Measurements from ENCODE around the gene HSD17B12.
"Not testable (repeated sequence)": the region's sequence is repeated elsewhere in the genome, so short reads cannot be mapped to it uniquely, and the experiment has no call there.

HSD17B12 gene

DNA sequence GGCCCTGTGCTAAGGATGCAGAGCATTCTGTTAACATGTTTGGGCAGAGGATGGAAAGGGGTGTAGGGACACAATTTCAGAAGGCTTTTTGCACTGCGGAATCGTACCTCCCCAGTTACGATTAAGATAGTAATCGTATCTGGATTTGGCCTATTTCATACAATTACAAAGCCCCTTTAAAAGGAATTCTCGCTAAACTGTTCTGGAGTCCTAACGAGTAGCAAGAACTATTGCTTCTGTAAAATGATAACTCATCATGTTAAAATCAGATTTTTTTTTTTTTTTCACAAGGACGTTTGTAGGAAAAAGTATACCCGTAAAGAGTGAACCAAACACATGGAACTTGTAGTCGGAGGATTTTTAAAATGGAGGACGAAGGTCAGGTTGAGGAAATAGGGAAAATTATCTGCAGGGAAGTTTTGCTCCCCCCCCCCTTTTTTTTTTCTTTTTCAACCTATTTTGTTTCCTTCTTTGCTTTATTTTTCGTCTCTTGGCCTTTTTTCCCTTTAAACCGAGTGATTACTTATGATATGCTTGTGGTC lies 934 bp downstream of the HSD17B12 start:
- no peaks in the 10 kb centered on the region for H3K27me3 ChIP-seq (replicated peaks; ENCODE audit: insufficient read depth, low read length)
- H3K9me3 ChIP-seq (replicated peaks; ENCODE audit: insufficient read depth, low read length): no peaks in the 10 kb centered on the region
- no peaks in the 10 kb centered on the region for H3K9me2 ChIP-seq (replicated peaks; ENCODE audit: insufficient read depth, low read length)
- peak; percentile 45 for DNase-seq
- peaks cover 6% of the 10 kb centered on the region for H3K36me3 ChIP-seq (replicated peaks; ENCODE audit: insufficient read depth, low read length)
- H4K20me1 ChIP-seq (ENCODE audit: insufficient read depth, low read length): no peaks in the 10 kb centered on the region
- peaks cover 47% of the 10 kb centered on the region for H3K79me2 ChIP-seq (ENCODE audit: low read length)
- H3F3A ChIP-seq (ENCODE audit: insufficient read depth, low read length): peaks cover 16% of the 10 kb centered on the region
- peak overlapping the region; percentile 83 for H3K9ac ChIP-seq (ENCODE audit: low read length)
- H2AFZ ChIP-seq (ENCODE audit: low read length): peak overlapping the region; percentile 42
- peaks cover 11% of the 10 kb centered on the region; the same call in 1 of the 2 replicates for H3K4me1 ChIP-seq (ENCODE audit: low read length)
- peak overlapping the region; percentile 69 for H3K4me2 ChIP-seq (ENCODE audit: low read depth, low read length)
- H3K27ac ChIP-seq (ENCODE audit: low read length): peak overlapping the region; percentile 94
- no peak for TF ChIP-seq EZH2 (optimal IDR thresholded peaks at IDR 0.05; ENCODE audit: low read depth, low read length)
- TF ChIP-seq, protein P1, sequence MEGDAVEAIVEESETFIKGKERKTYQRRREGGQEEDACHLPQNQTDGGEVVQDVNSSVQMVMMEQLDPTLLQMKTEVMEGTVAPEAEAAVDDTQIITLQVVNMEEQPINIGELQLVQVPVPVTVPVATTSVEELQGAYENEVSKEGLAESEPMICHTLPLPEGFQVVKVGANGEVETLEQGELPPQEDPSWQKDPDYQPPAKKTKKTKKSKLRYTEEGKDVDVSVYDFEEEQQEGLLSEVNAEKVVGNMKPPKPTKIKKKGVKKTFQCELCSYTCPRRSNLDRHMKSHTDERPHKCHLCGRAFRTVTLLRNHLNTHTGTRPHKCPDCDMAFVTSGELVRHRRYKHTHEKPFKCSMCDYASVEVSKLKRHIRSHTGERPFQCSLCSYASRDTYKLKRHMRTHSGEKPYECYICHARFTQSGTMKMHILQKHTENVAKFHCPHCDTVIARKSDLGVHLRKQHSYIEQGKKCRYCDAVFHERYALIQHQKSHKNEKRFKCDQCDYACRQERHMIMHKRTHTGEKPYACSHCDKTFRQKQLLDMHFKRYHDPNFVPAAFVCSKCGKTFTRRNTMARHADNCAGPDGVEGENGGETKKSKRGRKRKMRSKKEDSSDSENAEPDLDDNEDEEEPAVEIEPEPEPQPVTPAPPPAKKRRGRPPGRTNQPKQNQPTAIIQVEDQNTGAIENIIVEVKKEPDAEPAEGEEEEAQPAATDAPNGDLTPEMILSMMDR (IDR thresholded peaks at IDR 0.05; ENCODE audit: low read length): no peak
- no peak for TF ChIP-seq EZH2phosphoT487 (IDR thresholded peaks at IDR 0.05; ENCODE audit: low read length)
- H3K4me3 ChIP-seq (ENCODE audit: low read length): peak overlapping the region; percentile 83

DNA sequence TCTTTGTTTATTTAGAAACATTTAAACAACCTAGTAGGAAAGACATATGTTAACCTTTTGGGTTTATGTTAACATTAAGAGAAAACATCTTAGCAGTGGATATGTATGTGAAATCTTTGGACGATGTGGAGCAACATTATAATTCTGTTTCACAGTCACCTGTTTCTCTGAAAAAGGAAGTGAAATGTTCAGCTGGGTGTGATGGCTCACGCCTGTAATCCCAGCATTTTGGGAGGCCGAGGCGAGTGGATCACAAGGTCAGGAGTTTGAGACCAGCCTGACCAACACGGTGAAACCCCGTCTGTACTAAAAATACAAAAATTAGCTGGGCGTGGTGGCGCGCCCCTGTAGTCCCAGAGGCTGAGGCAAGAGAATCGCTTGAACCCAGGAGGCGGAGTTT lies 1.5 kb downstream of the HSD17B12 start:
- Histone ChIP-seq H3K4me3 (ENCODE audit: low read length) (peak overlapping the region; percentile 83), H3K27ac (ENCODE audit: low read length) (peak overlapping the region; percentile 94), H3K79me2 (ENCODE audit: low read length) (peaks cover 53% of the 10 kb centered on the region), H3F3A (ENCODE audit: insufficient read depth, low read length) (peaks cover 16% of the 10 kb centered on the region), H3K9ac (ENCODE audit: low read length) (peak overlapping the region; percentile 83), H2AFZ (ENCODE audit: low read length) (peak overlapping the region; percentile 42; the same call in 1 of the 2 replicates), H3K4me1 (ENCODE audit: low read length) (peaks cover 11% of the 10 kb centered on the region; the same call in 1 of the 2 replicates), H3K4me2 (ENCODE audit: low read depth, low read length) (peak overlapping the region; percentile 69)
- H3K9me3 ChIP-seq (replicated peaks; ENCODE audit: insufficient read depth, low read length); H4K20me1 ChIP-seq (ENCODE audit: insufficient read depth, low read length); H3K36me3 ChIP-seq (replicated peaks; ENCODE audit: insufficient read depth, low read length); H3K9me2 ChIP-seq (replicated peaks; ENCODE audit: insufficient read depth, low read length); H3K27me3 ChIP-seq (replicated peaks; ENCODE audit: insufficient read depth, low read length): not testable (repeated sequence)
- peak; percentile 12 for DNase-seq

DNA sequence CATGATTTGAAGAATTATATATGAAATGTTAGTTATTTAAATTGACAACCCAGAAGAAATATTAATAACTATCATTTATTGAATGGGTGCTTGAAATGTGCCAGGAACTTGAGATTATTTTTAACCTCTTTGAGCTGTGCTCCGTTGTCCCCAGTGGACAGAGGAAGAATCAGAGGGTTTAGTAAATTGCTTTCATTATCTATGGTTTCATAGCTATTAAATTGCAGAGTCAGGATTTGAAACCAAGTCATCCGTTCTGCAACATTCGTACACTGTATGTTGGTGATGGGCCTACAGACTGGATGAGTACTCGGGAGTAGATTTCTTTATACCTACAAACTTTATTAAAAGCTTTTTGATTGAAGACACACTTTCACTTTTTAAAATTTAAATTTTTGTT lies 4.9 kb downstream of the HSD17B12 start:
- DNase-seq: peak; percentile 49
- TF ChIP-seq EZH2 (optimal IDR thresholded peaks at IDR 0.05; ENCODE audit: low read depth, low read length): no peak
- TF ChIP-seq, protein P1 (IDR thresholded peaks at IDR 0.05; ENCODE audit: low read length): peak; percentile 19; the same call in 1 of the 2 replicates
- H3K4me2 ChIP-seq (ENCODE audit: low read depth, low read length): no peak overlapping the region
- H3K4me1 ChIP-seq (ENCODE audit: low read length): peaks cover 11% of the 10 kb centered on the region; the same call in 1 of the 2 replicates
- no peaks in the 10 kb centered on the region for H4K20me1 ChIP-seq (ENCODE audit: insufficient read depth, low read length)
- peaks cover 16% of the 10 kb centered on the region for H3F3A ChIP-seq (ENCODE audit: insufficient read depth, low read length)
- no peak overlapping the region for H3K4me3 ChIP-seq (ENCODE audit: low read length)
- peaks cover 6% of the 10 kb centered on the region for H3K36me3 ChIP-seq (replicated peaks; ENCODE audit: insufficient read depth, low read length)
- no peaks in the 10 kb centered on the region for H3K9me2 ChIP-seq (replicated peaks; ENCODE audit: insufficient read depth, low read length)
- H3K27ac ChIP-seq (ENCODE audit: low read length): no peak overlapping the region
- H2AFZ ChIP-seq (ENCODE audit: low read length): no peak overlapping the region
- H3K9me3 ChIP-seq (replicated peaks; ENCODE audit: insufficient read depth, low read length): no peaks in the 10 kb centered on the region
- no peaks in the 10 kb centered on the region for H3K27me3 ChIP-seq (replicated peaks; ENCODE audit: insufficient read depth, low read length)
- H3K79me2 ChIP-seq (ENCODE audit: low read length): peaks cover 82% of the 10 kb centered on the region
- H3K9ac ChIP-seq (ENCODE audit: low read length): no peak overlapping the region

DNA sequence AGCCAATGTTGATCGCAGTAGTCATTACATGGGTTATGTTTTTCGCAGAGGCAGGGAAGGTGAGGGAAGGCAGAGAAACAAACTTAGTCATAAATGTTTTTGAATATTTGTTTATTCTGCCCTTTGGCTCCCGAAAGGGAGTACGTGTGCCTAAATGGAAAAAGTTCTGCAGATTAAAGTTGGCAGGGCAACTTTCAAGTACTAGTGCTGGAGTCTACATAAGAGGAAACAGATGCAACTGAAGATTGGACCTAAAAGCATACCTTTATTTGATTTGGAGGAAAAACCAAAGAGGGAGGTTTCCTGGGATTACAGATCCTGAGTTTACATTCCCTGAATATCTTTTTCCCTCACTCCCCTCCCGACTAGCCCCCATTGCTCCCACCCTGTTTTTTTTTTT lies 5.7 kb downstream of the HSD17B12 start:
- no peak overlapping the region for H3K9ac ChIP-seq (ENCODE audit: low read length)
- TF ChIP-seq EZH2 (optimal IDR thresholded peaks at IDR 0.05; ENCODE audit: low read depth, low read length) (no peak), EZH2phosphoT487 (IDR thresholded peaks at IDR 0.05; ENCODE audit: low read length) (no peak)
- TF ChIP-seq, protein P1 (IDR thresholded peaks at IDR 0.05; ENCODE audit: low read length): no peak

More for the DNA sequence above, 5.7 kb downstream of the HSD17B12 start:
- Histone ChIP-seq H3K27ac (ENCODE audit: low read length) (no peak overlapping the region), H3K4me2 (ENCODE audit: low read depth, low read length) (no peak overlapping the region), H2AFZ (ENCODE audit: low read length) (no peak overlapping the region), H3K4me1 (ENCODE audit: low read length) (peaks cover 11% of the 10 kb centered on the region; the same call in 1 of the 2 replicates), H3K79me2 (ENCODE audit: low read length) (peaks cover 89% of the 10 kb centered on the region), H3K27me3 (replicated peaks; ENCODE audit: insufficient read depth, low read length) (no peaks in the 10 kb centered on the region), H3K9me2 (replicated peaks; ENCODE audit: insufficient read depth, low read length) (no peaks in the 10 kb centered on the region), H3K9me3 (replicated peaks; ENCODE audit: insufficient read depth, low read length) (no peaks in the 10 kb centered on the region), H3K36me3 (replicated peaks; ENCODE audit: insufficient read depth, low read length) (peaks cover 6% of the 10 kb centered on the region), H3F3A (ENCODE audit: insufficient read depth, low read length) (peaks cover 9% of the 10 kb centered on the region), H3K4me3 (ENCODE audit: low read length) (no peak overlapping the region), H4K20me1 (ENCODE audit: insufficient read depth, low read length) (no peaks in the 10 kb centered on the region)
- DNase-seq: no peak

All from MM.1S (cell line).